MCF 10A (cell line): ENCODE results near the gene ADAMTS10. TPM values are rescaled to one million over a fixed set of nuclear protein-coding genes. Genes with fewer than 3 reads are reported as not detected.
"Not testable (repeated sequence)": the region's sequence is repeated elsewhere in the genome, so short reads cannot be mapped to it uniquely, and the experiment has no call there.

ENCODE experiments used
- BruUV-seq: library from RNA; stranded (reverse); fragments of 400-500 nt; replicated peaks from 2 replicates; lab custom pipeline; 2021; lab: Mats Ljungman, UMichigan
- CTCF ChIA-PET: fragments of 300-600 bp; sonication (Branson Sonifier 250); formaldehyde crosslinking; extraction: SDS; loops from one replicate; lab custom pipeline; 2021; ENCODE audit warnings: antibody characterized with exemption, inconsistent platforms; lab: Yijun Ruan, JAX
- POLR2A ChIA-PET: fragments of 300-600, 350-650 bp; sonication (Branson Sonifier 250); formaldehyde crosslinking; extraction: SDS; loops from one replicate; lab custom pipeline; 2020; ENCODE audit warnings: antibody characterized with exemption, inconsistent platforms; lab: Yijun Ruan, JAX
- DNase-seq: peaks from one replicate; pipeline ENCODE4 v3.0.0-alpha.2; 2018; ENCODE audit not compliant: unreplicated experiment
- H3K27ac Mint-ChIP-seq: one replicate; pipeline ENCODE4 v1.8.0; 2022; ENCODE audit warnings: mild to moderate bottlenecking, low read depth, mixed read lengths; ENCODE audit not compliant: unreplicated experiment
- H3K27me3 Mint-ChIP-seq: one replicate; pipeline ENCODE4 v1.8.0; 2022; ENCODE audit warnings: mixed read lengths; ENCODE audit not compliant: insufficient read depth, unreplicated experiment
- H3K36me3 Mint-ChIP-seq: one replicate; pipeline ENCODE4 v1.8.0; 2022; ENCODE audit warnings: mild to moderate bottlenecking, moderate library complexity, mixed read lengths; ENCODE audit not compliant: insufficient read depth, unreplicated experiment
- H3K4me1 Mint-ChIP-seq: one replicate; pipeline ENCODE4 v1.8.0; 2022; ENCODE audit warnings: mixed read lengths; ENCODE audit not compliant: insufficient read depth, unreplicated experiment
- H3K4me3 Mint-ChIP-seq: one replicate; pipeline ENCODE4 v1.8.0; 2022; ENCODE audit warnings: mild to moderate bottlenecking, moderate library complexity, mixed read lengths; ENCODE audit not compliant: unreplicated experiment
- H3K9me3 Mint-ChIP-seq: one replicate; pipeline ENCODE4 v1.8.0; 2022; ENCODE audit warnings: mixed read lengths; ENCODE audit not compliant: unreplicated experiment
- CTCF ChIP-seq: fragments of 200-600 bp; IDR thresholded peaks from one replicate; pipeline ENCODE4 v1.8.0; 2022; ENCODE audit warnings: antibody characterized with exemption, mild to moderate bottlenecking; ENCODE audit not compliant: unreplicated experiment
- intact Hi-C: fragments of 100-400 bp; cut with micrococcal nuclease; formaldehyde crosslinking; loops from 2 replicates; pipeline ENCODE4 v1.14.1; 2022
- total RNA-seq: library from RNA; stranded (reverse); gene quantifications from 2 replicates; pipeline ENCODE4 v1.2.3, GENCODE V29; 2022

The ADAMTS10 gene
- total RNA-seq, 1 experiment from 2014 or later = not detected

GRCh38 chr19:8630796-8631424, 20.4 kb upstream of the ADAMTS10 start:
- no TSS peak for BruUV-seq
- no peaks in the 10 kb centered on the region for H3K9me3 Mint-ChIP-seq
- no peak overlapping the region for H3K27ac Mint-ChIP-seq
- DNase-seq = no peak
- CTCF ChIA-PET = interaction anchor here (1.7 kb wide), 1 partner anchor 23 kb away, joined by 7 read pairs; no protein-coding TSS in a partner anchor
- no peak overlapping the region for H3K4me3 Mint-ChIP-seq
- intact Hi-C loops = no loop called here
- POLR2A ChIA-PET = no interaction called here
- no peaks in the 10 kb centered on the region for H3K36me3 Mint-ChIP-seq
- H3K27me3 Mint-ChIP-seq = no peaks in the 10 kb centered on the region
- no peaks in the 10 kb centered on the region for H3K4me1 Mint-ChIP-seq
- no peak for TF ChIP-seq CTCF

GRCh38 chr19:8629996-8630683, 19.6 kb upstream of the ADAMTS10 start, which contains the start of gene NFILZ:
NFILZ (plus strand) TSS chr19:8630633; CDS start chr19:8676766, 46,133 bp downstream.
- Mint-ChIP-seq H3K27me3 (no peaks in the 10 kb centered on the region), H3K27ac (no peak within 1 kb of the TSS)
- POLR2A ChIA-PET = no interaction called here

GRCh38 chr19:8629184-8629583, 18.7 kb upstream of the ADAMTS10 start:
- H3K4me3 Mint-ChIP-seq = no peak overlapping the region
- H3K27ac Mint-ChIP-seq = no peak overlapping the region
- intact Hi-C loops = no loop called here
- no TSS peak for BruUV-seq
- no peaks in the 10 kb centered on the region for H3K27me3 Mint-ChIP-seq
- no peaks in the 10 kb centered on the region for H3K4me1 Mint-ChIP-seq
- ChIA-PET CTCF (no interaction called here), POLR2A (no interaction called here)
- DNase-seq = no peak
- no peaks in the 10 kb centered on the region for H3K9me3 Mint-ChIP-seq
- no peak for TF ChIP-seq CTCF
- H3K36me3 Mint-ChIP-seq = no peaks in the 10 kb centered on the region

More at GRCh38 chr19:8629996-8630683, 19.6 kb upstream of the ADAMTS10 start, which contains the start of gene NFILZ:
- DNase-seq = no peak
- BruUV-seq = no TSS peak
- TF ChIP-seq CTCF = no peak
- Mint-ChIP-seq H3K9me3 (no peaks in the 10 kb centered on the region), H3K4me1 (no peaks in the 10 kb centered on the region), H3K36me3 (no peaks in the 10 kb centered on the region), H3K4me3 (no peak within 1 kb of the TSS)
- intact Hi-C loops = no loop called here
- CTCF ChIA-PET = interaction anchor here (1.7 kb wide), 1 partner anchor 24 kb away, joined by 7 read pairs; no protein-coding TSS in a partner anchor

- Mint-ChIP-seq H3K4me1 (no peaks in the 10 kb centered on the region), H3K36me3 (no peaks in the 10 kb centered on the region), H3K9me3 (no peaks in the 10 kb centered on the region), H3K27me3 (no peaks in the 10 kb centered on the region), H3K4me3 (no peak overlapping the region), H3K27ac (no peak overlapping the region)
- ChIA-PET POLR2A (interaction anchor here (0.7 kb wide), 1 partner anchor 69 kb away, joined by 3 read pairs; no protein-coding TSS in a partner anchor), CTCF (no interaction called here)
- intact Hi-C loops = no loop called here
- TF ChIP-seq CTCF = no peak
- BruUV-seq = no TSS peak
- DNase-seq = no peak
Observed at GRCh38 chr19:8626842-8627241, 16.3 kb upstream of the ADAMTS10 start.

GRCh38 chr19:8622886-8623285, 12.4 kb upstream of the ADAMTS10 start:
- H3K27ac Mint-ChIP-seq, H3K36me3 Mint-ChIP-seq, H3K4me3 Mint-ChIP-seq, DNase-seq, intact Hi-C loops, H3K4me1 Mint-ChIP-seq, BruUV-seq, H3K9me3 Mint-ChIP-seq, POLR2A ChIA-PET: not testable (repeated sequence)
- CTCF ChIA-PET = interaction anchor here (0.6 to 1.2 kb wide), 2 partner anchors 33 to 117 kb away, joined by 3 to 5 read pairs; no protein-coding TSS in a partner anchor
- peaks cover 13% of the 10 kb centered on the region for H3K27me3 Mint-ChIP-seq
